ENCODE data around the gene LBHD1.
"Not testable (repeated sequence)": the region's sequence is repeated elsewhere in the genome, so short reads cannot be mapped to it uniquely, and the experiment has no call there.

LBHD1 gene

GRCh38 chr11:62706850-62707247 lies 34.8 kb upstream of the LBHD1 start:
- Histone ChIP-seq H3K36me3 (ENCODE audit: insufficient read depth, low read length) (no peaks in the 10 kb centered on the region), H3K4me1 (ENCODE audit: insufficient read depth, low read length) (no peaks in the 10 kb centered on the region), H3K9me3 (ENCODE audit: control insufficient read depth, insufficient read depth, low read length) (no peaks in the 10 kb centered on the region), H3K9ac (ENCODE audit: low read depth, low read length) (peak overlapping the region; percentile 70)

GRCh38 chr11:62705880-62706849 lies 34.1 kb upstream of the LBHD1 start:
- no peaks in the 10 kb centered on the region for H3K4me1 ChIP-seq (ENCODE audit: insufficient read depth, low read length)
- H3K36me3 ChIP-seq (ENCODE audit: insufficient read depth, low read length): no peaks in the 10 kb centered on the region
- H3K9ac ChIP-seq (ENCODE audit: low read depth, low read length): peak overlapping the region; percentile 74
- no peaks in the 10 kb centered on the region for H3K9me3 ChIP-seq (ENCODE audit: control insufficient read depth, insufficient read depth, low read length)

- H3K4me1 ChIP-seq (ENCODE audit: insufficient read depth, low read length): no peaks in the 10 kb centered on the region
- no peaks in the 10 kb centered on the region for H3K36me3 ChIP-seq (ENCODE audit: insufficient read depth, low read length)
- peak overlapping the region; percentile 74; the same call in 1 of the 2 replicates for H3K9ac ChIP-seq (ENCODE audit: low read depth, low read length)
- no peaks in the 10 kb centered on the region for H3K9me3 ChIP-seq (ENCODE audit: control insufficient read depth, insufficient read depth, low read length)
Observed at GRCh38 chr11:62705413-62705812, 33.3 kb upstream of the LBHD1 start.

- not testable (repeated sequence) for H3K9ac ChIP-seq (ENCODE audit: low read depth, low read length); H3K36me3 ChIP-seq (ENCODE audit: insufficient read depth, low read length); H3K9me3 ChIP-seq (ENCODE audit: control insufficient read depth, insufficient read depth, low read length); H3K4me1 ChIP-seq (ENCODE audit: insufficient read depth, low read length)
Observed at GRCh38 chr11:62703921-62704320, 31.9 kb upstream of the LBHD1 start.

- H3K4me1 ChIP-seq (ENCODE audit: insufficient read depth, low read length): no peaks in the 10 kb centered on the region
- H3K36me3 ChIP-seq (ENCODE audit: insufficient read depth, low read length): no peaks in the 10 kb centered on the region; the same call in 1 of the 2 replicates
- H3K9ac ChIP-seq (ENCODE audit: low read depth, low read length): no peak overlapping the region
- no peaks in the 10 kb centered on the region for H3K9me3 ChIP-seq (ENCODE audit: control insufficient read depth, insufficient read depth, low read length)
Observed at GRCh38 chr11:62702246-62702645, 30.2 kb upstream of the LBHD1 start.

GRCh38 chr11:62694455-62695167 lies 22.5 kb upstream of the LBHD1 start:
- H3K36me3 ChIP-seq (ENCODE audit: insufficient read depth, low read length): peaks cover 8% of the 10 kb centered on the region
- H3K9ac ChIP-seq (ENCODE audit: low read depth, low read length): no peak overlapping the region
- peaks cover 8% of the 10 kb centered on the region; the same call in 1 of the 2 replicates for H3K4me1 ChIP-seq (ENCODE audit: insufficient read depth, low read length)
- H3K9me3 ChIP-seq (ENCODE audit: control insufficient read depth, insufficient read depth, low read length): no peaks in the 10 kb centered on the region

- H3K9ac ChIP-seq (ENCODE audit: low read depth, low read length); H3K36me3 ChIP-seq (ENCODE audit: insufficient read depth, low read length): not testable (repeated sequence)
- H3K4me1 ChIP-seq (ENCODE audit: insufficient read depth, low read length): peaks cover 15% of the 10 kb centered on the region
Observed at GRCh38 chr11:62693624-62694023, 21.6 kb upstream of the LBHD1 start.

GRCh38 chr11:62689421-62690183 lies 17.5 kb upstream of the LBHD1 start, which contains the start of gene LRRN4CL:
LRRN4CL (minus strand) TSS chr11:62689530; CDS start chr11:62688508, 1,022 bp downstream.
- H3K9ac ChIP-seq (ENCODE audit: low read depth, low read length): no peak within 1 kb of the TSS
- peaks cover 18% of the 10 kb centered on the region for H3K4me1 ChIP-seq (ENCODE audit: insufficient read depth, low read length)
- peaks cover 8% of the 10 kb centered on the region for H3K36me3 ChIP-seq (ENCODE audit: insufficient read depth, low read length)
- H3K9me3 ChIP-seq (ENCODE audit: control insufficient read depth, insufficient read depth, low read length): no peaks in the 10 kb centered on the region

More at GRCh38 chr11:62693624-62694023, 21.6 kb upstream of the LBHD1 start:
- not testable (repeated sequence) for H3K9me3 ChIP-seq (ENCODE audit: control insufficient read depth, insufficient read depth, low read length)

- Histone ChIP-seq H3K4me1 (ENCODE audit: insufficient read depth, low read length) (peaks cover 18% of the 10 kb centered on the region), H3K9me3 (ENCODE audit: control insufficient read depth, insufficient read depth, low read length) (no peaks in the 10 kb centered on the region), H3K36me3 (ENCODE audit: insufficient read depth, low read length) (peaks cover 8% of the 10 kb centered on the region), H3K9ac (ENCODE audit: low read depth, low read length) (no peak overlapping the region)
Observed at GRCh38 chr11:62688491-62688890, 16.4 kb upstream of the LBHD1 start.

- Histone ChIP-seq H3K9me3 (ENCODE audit: control insufficient read depth, insufficient read depth, low read length) (no peaks in the 10 kb centered on the region), H3K4me1 (ENCODE audit: insufficient read depth, low read length) (peaks cover 18% of the 10 kb centered on the region), H3K36me3 (ENCODE audit: insufficient read depth, low read length) (peaks cover 8% of the 10 kb centered on the region), H3K9ac (ENCODE audit: low read depth, low read length) (no peak overlapping the region)
Observed at GRCh38 chr11:62687508-62688396, 15.7 kb upstream of the LBHD1 start.

GRCh38 chr11:62682518-62682917 lies 10.5 kb upstream of the LBHD1 start:
- no peaks in the 10 kb centered on the region for H3K4me1 ChIP-seq (ENCODE audit: insufficient read depth, low read length)
- no peak overlapping the region for H3K9ac ChIP-seq (ENCODE audit: low read depth, low read length)
- no peaks in the 10 kb centered on the region for H3K9me3 ChIP-seq (ENCODE audit: control insufficient read depth, insufficient read depth, low read length)
- no peaks in the 10 kb centered on the region for H3K36me3 ChIP-seq (ENCODE audit: insufficient read depth, low read length)

GRCh38 chr11:62680825-62681240 lies 8.8 kb upstream of the LBHD1 start:
- no peaks in the 10 kb centered on the region for H3K9me3 ChIP-seq (ENCODE audit: control insufficient read depth, insufficient read depth, low read length)
- H3K9ac ChIP-seq (ENCODE audit: low read depth, low read length): no peak overlapping the region
- no peaks in the 10 kb centered on the region for H3K4me1 ChIP-seq (ENCODE audit: insufficient read depth, low read length)
- no peaks in the 10 kb centered on the region for H3K36me3 ChIP-seq (ENCODE audit: insufficient read depth, low read length)
